Epithelial cell of esophagus (primary cell): Measurements from ENCODE around the gene CHI3L2.

Source experiments
- DNase-seq: peaks from one replicate; pipeline ENCODE4 v3.0.0; 2010; ENCODE audit warnings: low read depth
- H3K4me3 ChIP-seq: 2 replicates; pipeline ENCODE4 v1.5.1; 2011; ENCODE audit warnings: mild to moderate bottlenecking, low read length, control low read depth
- CTCF ChIP-seq: IDR thresholded peaks from 2 replicates; pipeline ENCODE4 v1.5.1; 2011; ENCODE audit warnings: low read depth, mild to moderate bottlenecking, low read length, control low read depth, inconsistent platforms; ENCODE audit not compliant: insufficient read depth; ENCODE audit errors: missing control alignments

Gene CHI3L2

GRCh38 chr1:111208921-111209320 lies 18.6 kb upstream of the CHI3L2 start:
- no peak overlapping the region for H3K4me3 ChIP-seq
- TF ChIP-seq CTCF = no peak
- DNase-seq = peak; percentile 71

- no peak overlapping the region for H3K4me3 ChIP-seq
- no peak for TF ChIP-seq CTCF
- peak; percentile 92 for DNase-seq
These were observed 17.9 kb upstream of the CHI3L2 start for GRCh38 chr1:111209622-111210021.

GRCh38 chr1:111211921-111212320 lies 15.6 kb upstream of the CHI3L2 start:
- H3K4me3 ChIP-seq = no peak overlapping the region
- no peak for DNase-seq
- no peak for TF ChIP-seq CTCF

DNA sequence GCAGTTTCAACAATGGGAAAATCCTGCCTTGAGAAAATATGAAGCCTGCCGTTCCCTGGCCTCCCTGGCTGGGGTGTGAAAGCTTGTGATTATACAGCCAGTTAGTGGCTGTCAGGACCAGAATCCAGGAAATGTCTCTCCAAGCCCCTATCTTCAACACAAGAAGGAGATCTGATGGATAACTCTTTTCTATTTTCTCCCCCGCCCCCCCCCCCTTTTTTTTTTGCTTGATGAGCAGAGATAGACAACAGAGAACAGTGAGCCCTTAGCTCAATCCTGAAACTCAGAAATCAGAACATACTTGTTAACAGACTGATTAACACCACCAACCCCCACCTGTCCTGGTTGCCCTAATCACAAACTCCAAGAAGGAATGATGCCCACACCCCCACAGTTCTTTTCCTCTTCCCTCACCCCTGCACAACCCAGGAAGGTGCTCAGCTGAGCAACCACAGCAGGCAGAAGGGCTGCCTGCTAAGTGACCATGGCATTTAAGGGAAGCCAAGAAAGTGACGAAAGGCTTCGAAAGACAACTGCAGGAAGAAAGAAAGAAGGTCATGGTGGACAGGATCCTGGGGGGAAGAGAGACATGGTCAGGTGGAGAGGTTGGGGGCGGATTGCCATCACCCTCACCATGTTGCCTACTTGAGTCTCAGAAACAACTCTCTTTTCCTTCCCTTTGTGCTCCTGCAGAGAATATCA lies 14.7 kb upstream of the CHI3L2 start:
- DNase-seq = no peak
- no peak overlapping the region for H3K4me3 ChIP-seq
- no peak for TF ChIP-seq CTCF

DNA sequence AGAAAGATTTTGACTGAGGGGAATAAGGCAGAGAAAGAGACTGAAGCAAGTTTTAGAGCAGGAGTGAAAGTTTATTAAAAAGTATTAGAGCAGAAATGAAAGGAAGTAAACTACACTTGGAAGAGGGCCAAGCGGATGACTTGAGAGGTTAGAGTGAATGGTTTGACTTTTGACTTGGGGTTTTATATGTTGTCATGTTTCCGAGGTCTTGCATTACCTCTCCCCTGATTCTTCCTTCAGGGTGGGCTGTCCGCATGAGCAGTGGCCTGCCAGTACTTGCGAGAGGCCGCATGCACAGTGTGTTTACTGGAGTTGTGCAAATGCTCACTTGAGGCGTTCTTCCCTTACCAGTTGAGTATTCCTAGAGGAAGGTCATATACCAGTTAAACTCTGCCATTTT lies 14.1 kb upstream of the CHI3L2 start:
- H3K4me3 ChIP-seq = no peak overlapping the region
- no peak for TF ChIP-seq CTCF
- no peak for DNase-seq

GRCh38 chr1:111214074-111214801 lies 13.3 kb upstream of the CHI3L2 start:
- no peak overlapping the region for H3K4me3 ChIP-seq
- no peak for TF ChIP-seq CTCF
- DNase-seq = peak; percentile 87
